HCT116 (cell line): Measurements from ENCODE around the gene LRRC56. TPM values are rescaled to one million over a fixed set of nuclear protein-coding genes. Genes with fewer than 3 reads are reported as not detected.

Source experiments
- ATAC-seq: fragments of 200-7000 bp; cut with Tn5 transposase; 2 replicates; pipeline ENCODE4 v1.9.1; 2020; ENCODE audit warnings: mild to moderate bottlenecking, moderate library complexity
- BruUV-seq: library from RNA; stranded (reverse); fragments of 400-500 nt; replicated peaks from 2 replicates; lab custom pipeline; 2021; lab: Mats Ljungman, UMichigan
- CTCF ChIA-PET: fragments of 300-600 bp; sonication (Branson Sonifier 250); formaldehyde crosslinking; loops from one replicate; lab custom pipeline; 2021; ENCODE audit warnings: antibody characterized with exemption; lab: Charles Lee
- POLR2A ChIA-PET: fragments of 300-600, 350-600 bp; sonication (Branson Sonifier 250); formaldehyde crosslinking; loops from one replicate; lab custom pipeline; 2021; ENCODE audit warnings: antibody characterized with exemption; lab: Charles Lee
- RAD21 ChIA-PET, 2 experiments: fragments of 300-600 bp; sonication (Branson Sonifier 250); formaldehyde crosslinking; loops; one replicate each; lab custom pipeline; 2023; ENCODE audit warnings: low total read pairs in 2 of 2; ENCODE audit not compliant: uncharacterized antibody in 2 of 2, unreplicated experiment in 2 of 2, low non-redundant PET in 1 of 2; lab: Charles Lee
- DNase-seq: peaks from one replicate; pipeline ENCODE4 v3.0.0-alpha.2; 2010; ENCODE audit warnings: low read depth, low spot score
- H2AFZ ChIP-seq: fragments of 200-600 bp; shearing (Covaris generic), sonication (generic); 2 replicates; pipeline ENCODE4 v1.6.1; 2017; ENCODE audit warnings: low read depth, mixed run types, mixed read lengths, antibody characterized with exemption, low read length; ENCODE audit not compliant: poor library complexity, severe bottlenecking
- H3K27ac ChIP-seq: 2 replicates; pipeline ENCODE4 v1.5.1; 2012; ENCODE audit warnings: low read depth, low read length
- H3K27me3 ChIP-seq: fragments of 200-600 bp; sonication (generic); 2 replicates; pipeline ENCODE4 v1.6.1; 2016; ENCODE audit warnings: mixed run types, low read length, mixed read lengths; ENCODE audit not compliant: insufficient read depth
- H3K36me3 ChIP-seq, 2 experiments: fragments of 200-500 bp in 1 of 2; fragments of 200-600 bp in 1 of 2; sonication (Bioruptor generic) in 1 of 2; sonication (generic) in 1 of 2; 2 replicates each; pipeline versions ENCODE4 v1.5.1 to v1.6.1; 2014 to 2016; ENCODE audit warnings: low read length in 2 of 2, inconsistent platforms in 1 of 2, mixed read lengths in 1 of 2, mixed run types in 1 of 2; ENCODE audit not compliant: insufficient read depth in 2 of 2, control insufficient read depth in 1 of 2
- H3K4me1 ChIP-seq, 2 experiments: fragments of 200-600 bp in 1 of 2; sonication (generic) in 1 of 2; 2 replicates each; pipeline versions ENCODE4 v1.5.1 to v1.6.1; 2012 to 2017; ENCODE audit warnings: low read length in 2 of 2, inconsistent platforms in 1 of 2, mild to moderate bottlenecking in 1 of 2, mixed read lengths in 1 of 2, mixed run types in 1 of 2, moderate library complexity in 1 of 2; ENCODE audit not compliant: insufficient read depth in 2 of 2, control insufficient read depth in 1 of 2
- H3K4me2 ChIP-seq: fragments of 200-600 bp; sonication (generic); 2 replicates; pipeline ENCODE4 v1.6.1; 2017; ENCODE audit warnings: mixed run types, low read length, mixed read lengths
- H3K4me3 ChIP-seq, 2 experiments: fragments of 200-600 bp in 1 of 2; sonication (generic) in 1 of 2; replicated peaks in 1 of 2; 2 replicates each; pipeline ENCODE4 v1.5.1; 2011 to 2016; ENCODE audit warnings: low read length in 2 of 2, control low read depth in 1 of 2, low read depth in 1 of 2, mild to moderate bottlenecking in 1 of 2, mixed read lengths in 1 of 2, mixed run types in 1 of 2
- H3K79me2 ChIP-seq: fragments of 200-600 bp; sonication (generic); 2 replicates; pipeline ENCODE4 v1.6.1; 2017; ENCODE audit warnings: mild to moderate bottlenecking, mixed run types, low read length, moderate library complexity, mixed read lengths; ENCODE audit not compliant: insufficient read depth
- H3K9ac ChIP-seq: fragments of 200-600 bp; sonication (generic); 2 replicates; pipeline ENCODE4 v1.6.1; 2016; ENCODE audit warnings: low read length, mixed read lengths
- H3K9me2 ChIP-seq: fragments of 200-600 bp; sonication (generic), shearing (Covaris generic); 2 replicates; pipeline ENCODE4 v1.6.1; 2017; ENCODE audit warnings: mixed run types, mild to moderate bottlenecking, moderate library complexity; ENCODE audit not compliant: insufficient read depth
- H3K9me3 ChIP-seq, 2 experiments: fragments of 200-500 bp in 1 of 2; fragments of 200-600 bp in 1 of 2; sonication (Bioruptor generic) in 1 of 2; sonication (generic) in 1 of 2; 2 replicates each; pipeline ENCODE4 v1.6.1; 2014 to 2017; ENCODE audit warnings: low read length in 2 of 2, mixed read lengths in 2 of 2, inconsistent platforms in 1 of 2, low read depth in 1 of 2, mild to moderate bottlenecking in 1 of 2, mixed run types in 1 of 2, moderate library complexity in 1 of 2; ENCODE audit not compliant: control insufficient read depth in 1 of 2, insufficient read depth in 1 of 2
- H4K20me1 ChIP-seq: fragments of 200-600 bp; sonication (generic), shearing (Covaris generic); 2 replicates; pipeline ENCODE4 v1.6.1; 2017; ENCODE audit warnings: mixed run types, mild to moderate bottlenecking, moderate library complexity; ENCODE audit not compliant: insufficient read depth
- ATF3 ChIP-seq: IDR thresholded peaks from 2 replicates; pipeline ENCODE4 v1.6.1; 2012
- CBX3 ChIP-seq: IDR thresholded peaks from 2 replicates; pipeline ENCODE4 v1.6.1; 2012; ENCODE audit warnings: low read depth
- CEBPB ChIP-seq: IDR thresholded peaks from 2 replicates; pipeline ENCODE4 v1.6.1; 2012; ENCODE audit warnings: low read depth
- EZH2phosphoT487 ChIP-seq: fragments of 200-600 bp; IDR thresholded peaks from 2 replicates; pipeline ENCODE4 v1.6.1; 2018; ENCODE audit warnings: antibody characterized with exemption, borderline replicate concordance
- POLR2AphosphoS5 ChIP-seq: IDR thresholded peaks from 2 replicates; pipeline ENCODE4 v1.6.1; 2011; ENCODE audit warnings: mild to moderate bottlenecking, low read depth, low read length, moderate library complexity
- REST ChIP-seq: IDR thresholded peaks from 2 replicates; pipeline ENCODE4 v1.6.1; 2012; ENCODE audit warnings: low read depth
- SIN3A ChIP-seq: IDR thresholded peaks from 2 replicates; pipeline ENCODE4 v1.6.1; 2012; ENCODE audit warnings: low read depth
- SP1 ChIP-seq: IDR thresholded peaks from 2 replicates; pipeline ENCODE4 v1.6.1; 2012; ENCODE audit warnings: low read depth
- SRF ChIP-seq: IDR thresholded peaks from 2 replicates; pipeline ENCODE4 v1.6.1; 2012; ENCODE audit warnings: low read depth
- TCF7L2 ChIP-seq: IDR thresholded peaks from 2 replicates; pipeline ENCODE4 v1.7.0; 2011; ENCODE audit warnings: borderline replicate concordance, inconsistent platforms; ENCODE audit not compliant: insufficient read depth, insufficient read length; ENCODE audit errors: extremely low read depth
- YY1 ChIP-seq: IDR thresholded peaks from 2 replicates; pipeline ENCODE4 v1.6.1; 2011; ENCODE audit warnings: low read length, low read depth, moderate library complexity, mild to moderate bottlenecking; ENCODE audit not compliant: insufficient replicate concordance; ENCODE audit errors: extremely low read depth
- intact Hi-C: fragments of 100-400 bp; cut with micrococcal nuclease; formaldehyde crosslinking; loops from 2 replicates; pipeline ENCODE4 v1.10.0; 2022
- total RNA-seq: library from RNA; stranded (reverse); gene quantifications from one replicate; pipeline ENCODE4 v1.2.1, GENCODE V29; 2021; ENCODE audit not compliant: unreplicated experiment

Gene LRRC56
- total RNA-seq, 1 experiment from 2014 or later: 9.1 TPM

GRCh38 chr11:561148-562003, 24.0 kb downstream of the LRRC56 start (continued):
- TF ChIP-seq REST: no peak

- peaks cover 23 to 55% of the 10 kb centered on the region in 2 experiments for H3K4me1 ChIP-seq
- no peaks in the 10 kb centered on the region for H3K27me3 ChIP-seq
- no TSS peak for BruUV-seq
- no peak for DNase-seq
- ChIA-PET RAD21 (no interaction called here), POLR2A (no interaction called here), CTCF (no interaction called here)
- TF ChIP-seq CEBPB: no peak
- no peak for TF ChIP-seq EZH2phosphoT487
- no peak for TF ChIP-seq CBX3
- no peak for TF ChIP-seq TCF7L2
- no peak for TF ChIP-seq SP1
- no peak for TF ChIP-seq SIN3A
- no peak for TF ChIP-seq YY1
- no peak for TF ChIP-seq POLR2AphosphoS5
- TF ChIP-seq ATF3: no peak
- TF ChIP-seq SRF: no peak
- peak overlapping the region; percentile 65 to 92 for H3K4me3 ChIP-seq
- H3K79me2 ChIP-seq: peaks cover 15% of the 10 kb centered on the region
- no peaks in the 10 kb centered on the region for H3K9me2 ChIP-seq
- peak overlapping the region; percentile 84 for H3K9ac ChIP-seq
- peak overlapping the region; percentile 93 for H3K27ac ChIP-seq
- no peak overlapping the region for H2AFZ ChIP-seq
- intact Hi-C loops: no loop called here
- H3K36me3 ChIP-seq: 0 out of 4 replicates have a peak, but pooled peaks cover 0 to 3% of the 10 kb centered on the region in 2 experiments
- H4K20me1 ChIP-seq: no peaks in the 10 kb centered on the region
- peak overlapping the region; percentile 91 for H3K4me2 ChIP-seq
- no peaks in the 10 kb centered on the region for H3K9me3 ChIP-seq
- no peak for ATAC-seq
Observed at GRCh38 chr11:562046-562645, 24.8 kb downstream of the LRRC56 start.
